HepG2 (cell line): ENCODE data around the gene PELI1. TPM values are rescaled to one million over a fixed set of nuclear protein-coding genes. Genes with fewer than 3 reads are reported as not detected.

ENCODE experiments used
- ATAC-seq: fragments of 200-7000 bp; cut with Tn5 transposase; 3 replicates; pipeline ENCODE4 v1.9.1; 2020; ENCODE audit warnings: mild to moderate bottlenecking, moderate library complexity
- BruUV-seq: library from RNA; stranded (reverse); fragments of 400-500 nt; replicated peaks from 2 replicates; lab custom pipeline; 2021; lab: Mats Ljungman, UMichigan
- CTCF ChIA-PET: fragments of 300-600 bp; formaldehyde crosslinking; extraction: SDS; loops from one replicate; lab custom pipeline; 2021; ENCODE audit warnings: low total read pairs, inconsistent platforms, low intra/inter-chr PET ratio; lab: Yijun Ruan, JAX
- POLR2A ChIA-PET: fragments of 350-600 bp; sonication (Branson Sonifier 250); formaldehyde crosslinking; loops from one replicate; lab custom pipeline; 2020; ENCODE audit warnings: antibody characterized with exemption, inconsistent platforms; lab: Yijun Ruan, JAX
- DNase-seq: peaks from one replicate; pipeline ENCODE4 v3.0.0-alpha.2; 2015; ENCODE audit warnings: low spot score
- FAIRE-seq: peaks from 3 replicates; lab custom pipeline; 2011; peaks lifted over from hg19 to GRCh38; lab: Jason Lieb, UNC
- H2AFZ ChIP-seq: one replicate; pipeline ENCODE4 v1.6.1; 2011; ENCODE audit warnings: low read length, inconsistent platforms
- H3K27ac ChIP-seq: fragments of 300-600 bp; 3 replicates; pipeline ENCODE4 v1.8.0; 2011; ENCODE audit warnings: mixed run types, mild to moderate bottlenecking, mixed read lengths, low read length, inconsistent platforms; ENCODE audit not compliant: insufficient read depth; ENCODE audit errors: extremely low read length
- H3K27me3 ChIP-seq, 2 experiments: fragments of 200-600 bp in 1 of 2; 2 replicates in 1 of 2; 3 replicates in 1 of 2; pipeline versions ENCODE4 v1.6.0 to v1.8.0; 2011; ENCODE audit warnings: low read length in 2 of 2, mild to moderate bottlenecking in 2 of 2, moderate library complexity in 2 of 2, inconsistent platforms in 1 of 2; ENCODE audit not compliant: insufficient read depth in 2 of 2, control insufficient read depth in 1 of 2
- H3K36me3 ChIP-seq, 2 experiments: fragments of 200-600 bp in 1 of 2; replicated peaks in 1 of 2; 2 replicates in 1 of 2; 3 replicates in 1 of 2; pipeline versions ENCODE4 v1.5.1 to v1.8.0; 2011; ENCODE audit warnings: low read length in 2 of 2, inconsistent platforms in 1 of 2; ENCODE audit not compliant: insufficient read depth in 2 of 2, control insufficient read depth in 1 of 2
- H3K4me1 ChIP-seq: 2 replicates; pipeline ENCODE4 v1.5.1; 2012; ENCODE audit warnings: low read length, inconsistent platforms; ENCODE audit not compliant: insufficient read depth
- H3K4me2 ChIP-seq: 2 replicates; pipeline ENCODE4 v1.6.0; 2011; ENCODE audit warnings: low read depth, low read length, inconsistent platforms
- H3K4me3 ChIP-seq, 3 experiments: fragments of 200-600 bp in 1 of 3; sonication (generic), shearing (Covaris generic) in 1 of 3; replicated peaks in 1 of 3; 2 replicates each; pipeline ENCODE4 v1.5.1; 2011 to 2016; ENCODE audit warnings: low read length in 3 of 3, inconsistent platforms in 2 of 3, low read depth in 2 of 3, mild to moderate bottlenecking in 2 of 3, control low read depth in 1 of 3, mixed read lengths in 1 of 3; ENCODE audit not compliant: insufficient read depth in 1 of 3
- H3K79me2 ChIP-seq: one replicate; pipeline ENCODE4 v1.6.1; 2011; ENCODE audit warnings: low read length, inconsistent platforms; ENCODE audit not compliant: insufficient read depth
- H3K9ac ChIP-seq: 2 replicates; pipeline ENCODE4 v1.6.0; 2011; ENCODE audit warnings: mild to moderate bottlenecking, low read depth, low read length, inconsistent platforms; ENCODE audit not compliant: insufficient read depth
- H3K9me3 ChIP-seq: 2 replicates; pipeline ENCODE4 v1.5.1; 2012; ENCODE audit warnings: mild to moderate bottlenecking, low read length
- H4K20me1 ChIP-seq: 2 replicates; pipeline ENCODE4 v1.6.0; 2011; ENCODE audit warnings: inconsistent platforms, mild to moderate bottlenecking, low read length, moderate library complexity; ENCODE audit not compliant: insufficient read depth
- ATF4 ChIP-seq, 2 experiments: fragments of 450-650 bp in 1 of 2; sonication (generic) in 1 of 2; formaldehyde crosslinking; IDR thresholded peaks; 2 replicates each; pipeline versions ENCODE4 v1.5.0 to v1.8.0; 2020 to 2022; ENCODE audit warnings: mild to moderate bottlenecking in 1 of 2, missing genetic modification reagents in 1 of 2
- BCLAF1 ChIP-seq: fragments of 450-650 bp; IDR thresholded peaks from 2 replicates; pipeline ENCODE4 v1.6.1; 2017; ENCODE audit warnings: mild to moderate bottlenecking
- WGBS: methylation state at CpG from one replicate; pipeline ENCODE4 v1.1.6; 2017; ENCODE audit warnings: low lambda C conversion rate; 5-methylcytosine and 5-hydroxymethylcytosine counted together
- in situ Hi-C: cut with HindIII; loops from 2 replicates; pipeline ENCODE4 v1.10.0; 2017; ENCODE audit warnings: low pct_unique_long_range_greater_than_20kb; ENCODE audit not compliant: extremely low pct_ligation_motif_present
- intact Hi-C: fragments of 100-400 bp; cut with micrococcal nuclease; formaldehyde crosslinking; loops from one replicate; pipeline ENCODE4 v1.10.0; 2022; ENCODE audit not compliant: unreplicated experiment
- polyA plus RNA-seq, 8 experiments: library from polyadenylated mRNA; depleted of rRNA in 3 of 8; stranded (reverse) in 7 of 8; unstranded in 1 of 8; fragments of >200 nt; fragmentation: Illumina TruSeq in 4 of 8; extraction: Trizol in 4 of 8; gene quantifications; 2 replicates each; pipeline versions ENCODE4 v1.2.1 to v1.2.3, GENCODE V29; 2011 to 2016; ENCODE audit warnings: low read depth in 4 of 8, missing spikeins in 1 of 8, mixed read lengths in 1 of 8; ENCODE audit not compliant: insufficient read depth in 1 of 8
- total RNA-seq, 5 experiments: library from RNA; depleted of rRNA; stranded (reverse); fragments of >200 nt; fragmentation: Illumina TruSeq; extraction: Trizol; gene quantifications; 2 replicates each; pipeline ENCODE4 v1.2.3, GENCODE V29; 2016; ENCODE audit warnings: low read depth in 1 of 5

Gene PELI1
- total and polyA plus RNA-seq, 2 of the 13 experiments (the other 11 are each of a cell fraction or from before 2014, with no cell fraction given) = 12.5 to 16.2 TPM

- Histone ChIP-seq H3K79me2 (peaks cover 68% of the 10 kb centered on the region), H3K9ac (peak overlapping the region; percentile 93), H3K4me1 (peaks cover 44% of the 10 kb centered on the region), H4K20me1 (peaks cover 3% of the 10 kb centered on the region; the same call in 1 of the 2 replicates), H3K27ac (peak overlapping the region; percentile 2), H3K36me3 (peaks cover 4 to 7% of the 10 kb centered on the region in 2 experiments; a peak in 2 of 5 replicates), H3K4me3 (peak overlapping the region; percentile 90 to 100 (median 95); a peak in 5 of 6 replicates), H3K4me2 (peak overlapping the region; percentile 82), H2AFZ (no peak overlapping the region), H3K27me3 (no peaks in the 10 kb centered on the region; a peak in 1 of 5 replicates), H3K9me3 (no peaks in the 10 kb centered on the region)
- in situ Hi-C loops (no loop called here), intact Hi-C loops (loop anchor here (5.0 kb wide), 2 partner anchors 35 to 120 kb away; no protein-coding TSS in a partner anchor)
- TF ChIP-seq ATF4 (CRISPR knock-in tag; IDR thresholded peaks at IDR 0.05) = peak in 1 of 2 experiments; percentile 45; a peak in 1 of 4 replicates
- no peak for TF ChIP-seq BCLAF1
- DNase-seq = no peak
- ATAC-seq = no peak
- ChIA-PET CTCF (no interaction called here), POLR2A (interaction anchor here (1.3 kb wide), 1 partner anchor 36 kb away, joined by 4 read pairs; no protein-coding TSS in a partner anchor)
- FAIRE-seq = no peak
- BruUV-seq = no TSS peak
- 61% methylated on average over 2 of the region's 2 CpGs for WGBS
Observed at GRCh38 chr2:64141674-64142405, 2.4 kb downstream of the PELI1 start.
